ENCODE measurements around the gene LRRC46.

GRCh38 chr17:47813512-47814031, 17.9 kb upstream of the LRRC46 start:
- no peak for TF ChIP-seq POLR2A (IDR thresholded peaks at IDR 0.05)
- TF ChIP-seq CTCF (IDR thresholded peaks at IDR 0.05) = no peak
